Skeletal muscle tissue (tissue), 4 donors: ENCODE measurements around the gene RADIL. TPM values are rescaled to one million over a fixed set of nuclear protein-coding genes. Genes with fewer than 3 reads are reported as not detected.

ENCODE experiments used
- H3K27ac ChIP-seq: one replicate; pipeline ENCODE4 v1.7.0; 2013; ENCODE audit warnings: mild to moderate bottlenecking, low read depth, low read length, inconsistent platforms
- H3K27me3 ChIP-seq, 3 donors: one replicate each; pipeline ENCODE4 v1.7.0; 2013; ENCODE audit warnings: low read length in 3 of 3; ENCODE audit not compliant: control insufficient read depth in 3 of 3, insufficient read depth in 3 of 3
- H3K36me3 ChIP-seq, 3 donors: one replicate each; pipeline ENCODE4 v1.7.0; 2013; ENCODE audit warnings: low read length in 3 of 3; ENCODE audit not compliant: control insufficient read depth in 3 of 3, insufficient read depth in 3 of 3
- H3K4me1 ChIP-seq, 3 donors: one replicate each; pipeline ENCODE4 v1.7.0; 2013; ENCODE audit warnings: low read length in 3 of 3, mild to moderate bottlenecking in 3 of 3; ENCODE audit not compliant: control insufficient read depth in 3 of 3, insufficient read depth in 3 of 3
- H3K4me3 ChIP-seq, 3 donors: one replicate each; pipeline ENCODE4 v1.7.0; 2013; ENCODE audit warnings: low read length in 3 of 3
- H3K9ac ChIP-seq, 3 donors: one replicate each; pipeline ENCODE4 v1.7.0; 2013; ENCODE audit warnings: low read length in 3 of 3, mild to moderate bottlenecking in 3 of 3, moderate library complexity in 2 of 3, low read depth in 1 of 3
- H3K9me3 ChIP-seq, 3 donors: one replicate each; pipeline ENCODE4 v1.7.0; 2013; ENCODE audit warnings: low read length in 3 of 3; ENCODE audit not compliant: control insufficient read depth in 3 of 3
- total RNA-seq: library from RNA; depleted of rRNA; stranded (reverse); fragments of >200 nt; gene quantifications from one replicate; pipeline ENCODE4 v1.2.3, GENCODE V29; 2014
- donor health status: Osteomylitis.

Gene RADIL
- total RNA-seq, 1 donor from 2014 or later = 1.0 TPM

- Histone ChIP-seq H3K9me3 (no peaks in the 10 kb centered on the region), H3K4me1 (no peaks in the 10 kb centered on the region), H3K27ac (no peak overlapping the region), H3K27me3 (no peaks in the 10 kb centered on the region), H3K9ac (no peak overlapping the region), H3K36me3 (peaks cover 42 to 46% (median 46%) of the 10 kb centered on the region in 3 donors), H3K4me3 (no peak overlapping the region)
Measured at GRCh38 chr7:4782333-4783291, 100.9 kb downstream of the RADIL start.

DNA sequence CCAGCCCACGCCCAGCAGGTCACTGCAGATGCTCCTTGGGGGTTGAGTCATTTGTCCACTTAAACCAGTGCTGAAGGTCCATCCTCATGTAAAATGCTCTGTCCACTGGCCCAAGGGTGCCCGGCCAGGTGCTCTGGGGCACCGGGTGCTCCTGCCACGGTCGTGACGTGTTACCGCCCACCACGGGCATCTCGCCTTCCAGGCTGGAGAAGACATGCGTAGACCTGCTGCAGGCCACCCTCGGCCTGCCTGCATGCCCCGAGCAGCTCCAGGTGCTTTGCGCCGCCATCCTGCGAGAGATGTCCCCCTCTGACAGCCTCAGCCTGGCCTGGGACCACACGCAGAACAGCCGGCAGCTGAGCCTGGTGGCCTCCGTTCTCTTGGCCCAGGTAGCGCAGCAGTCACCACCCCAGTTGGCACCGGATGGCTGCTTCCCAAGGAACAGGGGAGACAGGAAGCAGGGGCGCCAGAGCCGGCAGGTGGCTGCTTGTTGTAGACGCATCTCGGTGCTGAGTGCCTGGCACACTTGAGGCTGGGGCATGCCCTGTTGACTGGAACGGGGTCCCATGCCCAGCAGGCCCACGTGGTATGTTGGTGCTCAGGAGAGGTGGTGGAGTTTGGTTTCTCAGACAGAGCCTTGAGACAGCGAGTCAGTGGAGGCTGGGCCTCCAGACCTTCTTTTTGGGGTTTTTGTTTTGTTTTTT lies 102.0 kb downstream of the RADIL start:
- Histone ChIP-seq H3K27ac (no peak overlapping the region), H3K9ac (no peak overlapping the region), H3K4me1 (peaks cover 3 to 6% (median 6%) of the 10 kb centered on the region in 3 donors), H3K36me3 (peaks cover 39 to 44% (median 42%) of the 10 kb centered on the region in 3 donors), H3K27me3 (no peaks in the 10 kb centered on the region), H3K4me3 (no peak overlapping the region), H3K9me3 (no peaks in the 10 kb centered on the region)

- peaks cover 27 to 34% (median 30%) of the 10 kb centered on the region in 3 donors for H3K36me3 ChIP-seq
- H3K9me3 ChIP-seq = no peaks in the 10 kb centered on the region
- H3K4me1 ChIP-seq = peaks cover 16 to 25% (median 20%) of the 10 kb centered on the region in 3 donors
- H3K9ac ChIP-seq = no peak overlapping the region
- H3K27ac ChIP-seq = no peak overlapping the region
- no peaks in the 10 kb centered on the region for H3K27me3 ChIP-seq
- H3K4me3 ChIP-seq = no peak overlapping the region
Measured at GRCh38 chr7:4779118-4779517, 104.4 kb downstream of the RADIL start.

DNA sequence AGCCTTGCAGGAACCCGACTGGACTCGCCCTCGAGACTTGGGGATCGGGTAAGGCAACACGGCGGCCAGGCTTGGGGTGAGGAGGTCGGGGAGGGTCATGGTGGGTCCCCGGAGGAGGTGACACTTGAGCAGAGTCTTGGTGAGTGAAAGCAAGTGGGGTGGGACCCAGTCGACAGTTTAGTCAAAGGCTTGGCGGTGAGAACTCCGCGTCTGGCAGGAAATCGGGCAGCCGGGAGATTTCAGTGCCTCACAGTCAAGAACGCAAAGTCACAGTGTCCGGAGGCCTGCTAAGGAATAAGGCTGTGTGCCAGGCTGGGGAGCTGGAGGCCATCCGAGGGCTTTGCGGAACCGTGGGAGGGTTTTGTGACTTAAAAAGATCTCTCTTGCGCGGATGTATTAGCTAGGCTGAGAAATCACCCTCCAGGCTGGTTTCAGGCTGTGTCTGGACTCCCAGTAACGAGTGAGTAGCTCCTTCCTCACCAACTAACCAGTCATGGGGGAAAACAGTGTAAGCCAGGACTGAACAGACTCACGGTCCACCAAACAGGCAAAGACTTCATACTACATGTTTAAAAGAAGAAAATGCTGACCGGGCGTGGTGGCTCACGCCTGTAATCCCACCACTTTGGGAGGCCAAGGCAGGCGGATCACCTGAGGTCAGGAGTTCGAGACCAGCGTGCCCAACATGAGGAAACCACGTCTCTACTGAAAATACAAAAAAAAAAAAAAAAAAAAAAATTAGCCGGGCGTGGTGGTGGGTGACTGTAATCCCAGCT lies 107.5 kb downstream of the RADIL start:
- H3K9ac ChIP-seq = peak overlapping the region; percentile 90 to 96 (median 93)
- H3K36me3 ChIP-seq = peaks cover under 1 to 13% (median 8%) of the 10 kb centered on the region in 3 donors
- peak overlapping the region; percentile 89 to 98 (median 98) for H3K4me3 ChIP-seq
- H3K27ac ChIP-seq = peak overlapping the region; percentile 95
- H3K9me3 ChIP-seq = no peaks in the 10 kb centered on the region
- H3K4me1 ChIP-seq = peaks cover 16 to 26% (median 20%) of the 10 kb centered on the region in 3 donors
- no peaks in the 10 kb centered on the region for H3K27me3 ChIP-seq

- H3K27ac ChIP-seq = peak within 1 kb of the TSS; percentile 95
- peak within 1 kb of the TSS; percentile 89 to 98 (median 98) for H3K4me3 ChIP-seq
- H3K27me3 ChIP-seq = no peaks in the 10 kb centered on the region
- H3K9ac ChIP-seq = peak within 1 kb of the TSS; percentile 90 to 96 (median 93)
- H3K9me3 ChIP-seq = no peaks in the 10 kb centered on the region
- peaks cover 16 to 26% (median 20%) of the 10 kb centered on the region in 3 donors for H3K4me1 ChIP-seq
- peaks cover 0 to 13% (median 6%) of the 10 kb centered on the region in 3 donors for H3K36me3 ChIP-seq
Measured at GRCh38 chr7:4775250-4775847, 108.2 kb downstream of the RADIL start, which contains the start of gene AP5Z1. TSS of gene AP5Z1 (plus strand) at chr7:4775623. CDS start at chr7:4775716, 93 bp downstream.

- peak overlapping the region; percentile 90 to 96 (median 93) for H3K9ac ChIP-seq
- no peaks in the 10 kb centered on the region for H3K9me3 ChIP-seq
- H3K27me3 ChIP-seq = no peaks in the 10 kb centered on the region
- H3K36me3 ChIP-seq = peaks cover 0 to 13% (median 6%) of the 10 kb centered on the region in 3 donors
- H3K27ac ChIP-seq = peak overlapping the region; percentile 95
- peaks cover 16 to 28% (median 21%) of the 10 kb centered on the region in 3 donors for H3K4me1 ChIP-seq
- peak overlapping the region; percentile 89 to 98 (median 98) for H3K4me3 ChIP-seq
Measured at GRCh38 chr7:4774658-4775249, 108.8 kb downstream of the RADIL start.

DNA sequence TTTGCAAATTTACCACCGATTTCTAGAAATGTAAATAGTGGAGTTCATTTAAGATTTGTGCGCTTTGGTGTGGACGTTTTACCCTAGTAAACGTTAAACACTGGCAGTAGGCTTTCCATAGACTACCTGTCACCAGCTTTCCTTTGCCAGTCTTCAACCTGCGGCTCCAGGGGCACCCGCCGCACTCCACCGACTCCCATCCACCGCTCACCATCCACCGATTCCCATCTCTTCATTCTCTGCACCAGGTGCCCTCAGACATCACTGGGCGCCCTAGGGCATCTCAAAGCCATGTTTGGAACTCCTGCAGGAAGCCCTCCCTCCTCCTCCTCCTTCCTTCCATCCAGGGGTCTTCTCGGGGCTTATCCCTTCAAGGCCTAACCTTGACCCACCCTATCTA lies 109.5 kb downstream of the RADIL start:
- Histone ChIP-seq H3K4me3 (no peak overlapping the region), H3K4me1 (peaks cover 18 to 35% (median 28%) of the 10 kb centered on the region in 3 donors), H3K27me3 (no peaks in the 10 kb centered on the region), H3K9ac (peak overlapping the region; percentile 90 to 96 (median 93)), H3K36me3 (peaks cover 0 to 13% (median 6%) of the 10 kb centered on the region in 3 donors), H3K9me3 (no peaks in the 10 kb centered on the region), H3K27ac (no peak overlapping the region)

DNA sequence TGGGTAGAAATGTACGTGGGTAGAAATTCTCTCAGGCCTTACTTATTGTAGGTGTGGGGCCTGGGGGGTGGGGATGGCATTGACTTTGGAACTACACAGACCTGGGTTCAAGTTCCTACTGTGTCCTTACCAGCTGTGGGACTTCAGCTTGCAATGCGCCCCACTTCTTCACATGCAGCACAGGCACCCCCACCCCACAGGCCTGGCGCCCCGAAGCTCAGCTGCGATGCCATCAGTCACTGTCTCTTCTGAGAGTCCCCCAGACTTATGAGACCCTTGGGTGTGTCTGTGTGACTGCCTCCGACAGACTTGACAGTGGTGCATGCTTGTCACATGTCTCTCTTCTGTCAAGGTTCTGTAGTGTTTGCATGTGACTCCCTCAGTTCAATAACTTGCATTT lies 111.2 kb downstream of the RADIL start:
- peaks cover 3 to 9% (median 8%) of the 10 kb centered on the region in 3 donors for H3K36me3 ChIP-seq
- H3K4me3 ChIP-seq = no peak overlapping the region
- H3K27ac ChIP-seq = no peak overlapping the region
- H3K27me3 ChIP-seq = no peaks in the 10 kb centered on the region
- H3K9me3 ChIP-seq = no peaks in the 10 kb centered on the region
- no peak overlapping the region for H3K9ac ChIP-seq
- peaks cover 23 to 43% (median 35%) of the 10 kb centered on the region in 3 donors for H3K4me1 ChIP-seq

DNA sequence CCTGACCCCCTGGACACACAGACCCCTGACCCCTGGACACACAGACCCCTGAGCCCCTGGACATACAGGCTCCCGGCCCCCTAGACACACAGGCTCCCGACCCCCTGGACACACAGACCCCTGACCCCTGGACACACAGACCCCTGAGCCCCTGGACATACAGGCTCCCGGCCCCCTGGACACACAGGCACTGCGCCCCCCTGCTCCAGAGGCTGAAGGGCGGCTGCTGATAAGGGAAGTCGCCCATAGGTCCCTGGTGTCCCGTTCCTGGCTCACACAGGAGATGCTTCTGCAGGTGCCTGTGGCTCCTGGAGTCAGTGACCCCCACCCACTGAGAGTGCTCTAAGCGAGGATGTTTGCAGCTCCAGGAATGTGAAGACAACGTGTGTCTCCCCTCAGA lies 111.8 kb downstream of the RADIL start:
- peaks cover 22 to 39% (median 32%) of the 10 kb centered on the region in 3 donors for H3K4me1 ChIP-seq
- no peak overlapping the region for H3K27ac ChIP-seq
- H3K27me3 ChIP-seq = no peaks in the 10 kb centered on the region
- H3K9ac ChIP-seq = no peak overlapping the region
- H3K4me3 ChIP-seq = no peak overlapping the region
- no peaks in the 10 kb centered on the region for H3K9me3 ChIP-seq
- peaks cover 6 to 11% (median 10%) of the 10 kb centered on the region in 3 donors for H3K36me3 ChIP-seq
